GM18519 (cell line): Measurements from ENCODE around the gene RACGAP1.

Experiments used
- ATAC-seq: cut with Tn5 transposase; IDR thresholded peaks from one replicate; pipeline ENCODE4 v1.9.1; 2021; ENCODE audit warnings: mild to moderate bottlenecking, moderate library complexity; ENCODE audit not compliant: unreplicated experiment, low FRiP score

RACGAP1 gene

DNA sequence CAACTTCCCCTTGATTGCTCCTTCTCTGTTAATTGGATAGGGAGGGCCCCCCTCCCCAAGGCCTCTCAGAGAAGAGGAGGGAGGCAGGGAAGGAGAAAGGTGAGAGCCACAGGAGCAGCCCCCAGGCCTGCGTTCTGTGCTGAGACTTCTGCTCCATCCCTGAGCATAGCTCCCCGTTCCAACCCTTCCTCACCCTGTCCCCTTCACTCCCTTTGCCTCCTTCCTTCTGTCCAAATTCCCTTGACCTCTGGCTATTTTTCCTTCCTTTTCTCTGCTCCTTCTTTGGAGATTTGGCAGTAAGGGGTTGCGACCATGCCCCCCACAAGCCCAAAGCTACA lies 31.3 kb upstream of the RACGAP1 start:
- no peak for ATAC-seq

DNA sequence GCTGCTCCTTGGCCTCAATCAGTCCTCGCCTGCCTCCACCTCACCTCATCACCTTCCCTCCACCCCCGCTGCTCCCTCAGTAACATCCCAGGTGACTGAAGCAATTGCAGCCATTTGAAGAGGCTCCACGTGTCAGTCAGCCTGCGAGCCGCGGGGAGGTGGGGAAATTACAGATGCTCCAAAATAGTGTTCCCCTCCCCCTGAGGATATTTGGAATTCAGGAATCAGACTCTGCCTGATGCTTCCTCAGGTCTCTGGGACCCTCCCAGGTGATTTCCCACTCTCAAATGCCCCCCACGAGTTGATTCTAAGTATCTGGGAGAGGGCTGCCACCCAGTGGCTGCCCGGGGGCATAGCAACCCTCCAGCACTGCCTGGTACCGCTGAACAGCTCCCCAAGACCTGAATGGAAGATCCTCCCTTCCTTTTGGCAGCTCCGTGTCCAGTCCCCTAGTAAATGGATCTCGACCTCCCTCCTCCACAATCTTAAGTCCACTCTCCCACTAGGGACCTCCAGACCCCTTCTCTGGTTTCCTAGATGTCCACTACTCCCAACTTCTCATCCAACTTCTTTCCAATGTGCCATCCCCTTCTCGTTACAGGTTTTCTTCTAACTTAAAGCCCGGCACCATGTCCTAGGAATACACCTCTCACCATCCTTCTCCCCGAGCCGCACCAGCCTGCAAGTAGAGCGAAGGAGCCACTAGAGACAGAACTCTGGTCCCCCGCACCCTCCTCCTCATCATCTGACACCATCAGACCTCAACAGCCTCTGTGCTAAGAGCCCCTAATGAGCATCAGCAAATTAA lies 30.7 kb upstream of the RACGAP1 start:
- ATAC-seq, result no peak

DNA sequence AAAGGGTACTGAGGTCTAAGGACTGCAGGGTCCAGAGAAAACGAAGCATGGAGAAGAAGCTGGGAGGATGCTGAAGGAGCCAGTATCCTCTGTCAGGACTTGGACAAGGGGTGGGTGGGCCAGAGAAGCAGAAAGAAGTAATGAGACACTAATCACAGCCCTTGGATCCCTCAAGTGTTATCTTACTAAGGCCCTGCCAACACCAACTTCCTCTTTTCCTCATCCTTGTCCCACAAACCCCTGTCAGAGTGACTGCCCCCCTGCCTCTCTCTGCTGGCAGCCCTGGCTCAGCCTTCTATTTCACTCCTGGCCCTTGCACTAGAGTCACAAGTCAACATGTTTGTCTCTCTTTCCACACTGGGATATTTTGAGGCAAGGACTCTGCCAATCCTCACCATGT lies 28.3 kb upstream of the RACGAP1 start:
- no peak for ATAC-seq

DNA sequence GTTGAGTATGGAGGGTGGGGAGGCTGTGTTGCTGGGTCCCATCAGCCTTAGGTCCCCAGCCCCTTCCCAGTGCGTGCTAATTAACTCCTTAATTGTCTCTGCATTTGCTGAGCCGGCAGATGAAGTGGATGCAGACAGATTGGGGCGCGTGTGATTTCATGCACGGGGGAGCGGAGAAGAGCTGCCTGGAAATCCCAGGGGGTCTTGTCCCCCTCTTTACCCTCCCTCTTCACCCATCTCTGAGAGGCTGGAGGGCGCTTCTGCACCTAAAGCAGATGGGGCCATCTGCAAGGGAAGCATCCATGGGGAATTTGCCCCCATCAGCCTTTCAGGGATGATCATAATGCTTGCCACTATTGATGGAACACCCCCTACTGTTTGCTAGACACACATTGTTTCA lies 27.7 kb upstream of the RACGAP1 start:
- ATAC-seq, result no peak

DNA sequence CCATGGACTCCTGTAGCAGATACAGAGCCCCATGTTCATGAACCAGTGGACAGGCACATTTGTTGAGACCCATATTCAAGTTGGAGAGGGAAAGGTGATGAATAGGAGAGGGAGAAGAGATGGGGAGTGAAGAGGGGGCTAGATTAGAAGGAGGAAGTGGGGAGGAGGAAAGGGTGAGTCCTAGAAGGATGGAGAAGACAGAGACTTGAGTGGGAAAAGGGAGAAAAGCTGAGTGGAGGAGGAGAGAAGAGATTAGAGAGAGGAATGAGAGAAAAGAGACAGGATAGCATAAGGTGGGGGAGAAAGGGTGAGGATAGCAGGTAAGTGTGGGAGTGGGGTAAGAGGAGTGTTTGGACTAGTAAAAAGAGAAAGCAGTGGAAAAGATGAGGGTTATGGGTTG lies 27.2 kb upstream of the RACGAP1 start:
- no peak for ATAC-seq

DNA sequence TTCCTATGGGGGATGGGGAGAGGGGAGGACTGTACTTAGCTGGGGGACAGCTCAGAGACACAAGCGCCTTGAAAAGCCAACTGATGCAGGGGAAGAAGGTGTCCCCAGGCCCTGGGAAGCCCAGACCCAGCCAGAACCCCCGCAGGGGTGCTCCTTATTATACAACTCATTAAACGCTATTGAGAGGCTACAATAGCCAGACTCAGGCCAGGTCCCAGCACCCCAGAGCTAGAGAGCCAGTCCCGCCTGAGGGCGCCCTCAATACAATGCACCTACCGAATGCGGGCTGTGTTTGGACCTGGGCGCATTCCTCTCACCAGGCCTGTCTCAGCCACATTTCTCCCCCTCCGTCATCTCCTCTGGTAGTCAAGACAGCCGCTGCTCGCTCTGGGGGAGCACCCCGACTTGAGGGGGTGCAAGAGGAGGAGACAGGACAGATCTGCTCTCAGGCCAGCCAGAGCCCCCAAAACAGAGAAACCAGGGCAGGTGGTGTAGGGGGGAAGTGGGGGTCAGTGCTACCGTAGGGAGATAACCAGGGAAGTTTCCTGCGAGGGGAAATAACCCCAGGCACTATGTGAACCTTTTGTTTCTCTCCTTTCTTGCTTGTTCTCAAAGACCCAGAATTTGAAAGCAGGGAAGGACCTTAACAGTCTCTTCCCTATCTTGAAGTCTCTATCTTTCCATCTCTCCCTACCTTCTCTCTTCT lies 26.0 kb upstream of the RACGAP1 start:
- no peak for ATAC-seq

DNA sequence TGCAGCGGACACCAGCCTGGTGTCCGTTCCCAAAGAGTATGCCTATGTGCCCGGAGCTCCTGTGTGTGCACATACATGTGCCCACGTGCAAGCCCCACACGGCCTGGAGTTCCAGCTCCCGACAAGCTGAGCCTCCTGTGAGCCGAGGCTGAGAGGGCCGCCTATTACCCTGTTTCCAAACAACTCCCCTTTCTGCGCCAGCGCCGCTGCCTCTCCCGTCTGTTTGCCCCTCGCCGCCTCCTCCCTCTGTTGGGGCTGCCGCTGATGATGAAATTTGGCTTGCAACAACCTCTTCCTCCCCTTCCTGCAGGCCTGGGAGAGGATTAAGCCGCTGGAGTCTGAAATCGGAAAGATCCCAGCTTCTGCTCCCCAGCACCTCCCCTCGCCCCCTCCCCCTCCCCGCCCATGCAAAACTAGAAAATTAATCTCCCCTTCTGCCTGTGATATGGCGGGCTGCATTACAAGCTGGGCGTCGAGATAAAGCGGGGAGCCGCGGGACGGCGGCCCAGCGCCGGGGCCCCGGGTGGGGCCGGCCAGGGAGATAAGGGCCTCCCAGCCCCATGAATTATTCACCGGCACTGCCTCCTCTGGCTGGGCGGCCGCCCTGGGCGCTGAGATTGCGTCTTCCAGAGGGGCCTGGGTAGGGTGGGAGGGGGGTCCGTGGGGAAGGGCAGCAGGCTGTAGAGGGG lies 25.3 kb upstream of the RACGAP1 start:
- no peak for ATAC-seq

- ATAC-seq, result no peak
Measured at GRCh38 chr12:50050119-50050385, 24.8 kb upstream of the RACGAP1 start.

- no peak for ATAC-seq
Measured at GRCh38 chr12:50049254-50050118, 24.2 kb upstream of the RACGAP1 start.

- no peak for ATAC-seq
Measured at GRCh38 chr12:50047693-50048250, 22.5 kb upstream of the RACGAP1 start.

- no peak for ATAC-seq
Measured at GRCh38 chr12:50043854-50044253, 18.6 kb upstream of the RACGAP1 start.

DNA sequence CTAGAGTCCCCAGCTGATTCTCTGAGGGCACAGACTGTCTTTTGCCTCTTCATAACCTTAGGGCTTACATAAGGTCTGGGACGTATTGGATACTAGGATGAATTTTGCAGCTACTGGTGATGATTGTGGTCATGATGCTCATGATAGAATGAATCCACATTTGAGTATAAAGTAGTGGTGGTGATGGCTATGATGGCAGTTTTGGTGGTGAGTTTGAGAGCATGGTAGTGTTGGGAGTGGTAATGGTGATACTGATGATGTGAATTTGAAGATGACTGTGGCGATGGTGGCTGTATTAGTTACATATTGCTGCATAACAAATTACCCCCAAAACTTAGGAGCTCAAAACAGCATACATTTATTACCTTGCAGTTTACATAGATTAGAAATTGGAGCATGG lies 18.0 kb upstream of the RACGAP1 start:
- ATAC-seq, result no peak

GRCh38 chr12:50042693-50043092 lies 17.4 kb upstream of the RACGAP1 start:
- no peak for ATAC-seq

DNA sequence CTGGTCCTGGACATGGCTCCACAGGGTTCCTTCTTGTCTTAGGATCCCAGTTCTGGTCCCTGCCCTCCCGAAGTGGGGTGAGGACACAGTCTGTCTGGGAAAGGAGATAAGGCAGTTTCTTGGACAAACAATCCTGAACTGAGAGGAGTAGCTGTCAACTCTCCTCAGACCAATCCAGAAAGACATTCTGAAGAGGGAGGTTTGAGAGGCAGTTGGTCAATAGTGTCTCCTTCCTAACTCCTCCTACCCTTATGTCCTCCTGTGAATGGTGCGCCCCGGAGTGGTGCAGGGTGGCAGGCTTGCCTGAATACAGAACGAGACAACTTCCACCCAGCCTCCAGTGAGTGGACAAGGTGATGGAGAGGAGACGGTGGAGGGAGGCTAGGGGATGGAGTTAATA lies 16.7 kb upstream of the RACGAP1 start:
- no peak for ATAC-seq

DNA sequence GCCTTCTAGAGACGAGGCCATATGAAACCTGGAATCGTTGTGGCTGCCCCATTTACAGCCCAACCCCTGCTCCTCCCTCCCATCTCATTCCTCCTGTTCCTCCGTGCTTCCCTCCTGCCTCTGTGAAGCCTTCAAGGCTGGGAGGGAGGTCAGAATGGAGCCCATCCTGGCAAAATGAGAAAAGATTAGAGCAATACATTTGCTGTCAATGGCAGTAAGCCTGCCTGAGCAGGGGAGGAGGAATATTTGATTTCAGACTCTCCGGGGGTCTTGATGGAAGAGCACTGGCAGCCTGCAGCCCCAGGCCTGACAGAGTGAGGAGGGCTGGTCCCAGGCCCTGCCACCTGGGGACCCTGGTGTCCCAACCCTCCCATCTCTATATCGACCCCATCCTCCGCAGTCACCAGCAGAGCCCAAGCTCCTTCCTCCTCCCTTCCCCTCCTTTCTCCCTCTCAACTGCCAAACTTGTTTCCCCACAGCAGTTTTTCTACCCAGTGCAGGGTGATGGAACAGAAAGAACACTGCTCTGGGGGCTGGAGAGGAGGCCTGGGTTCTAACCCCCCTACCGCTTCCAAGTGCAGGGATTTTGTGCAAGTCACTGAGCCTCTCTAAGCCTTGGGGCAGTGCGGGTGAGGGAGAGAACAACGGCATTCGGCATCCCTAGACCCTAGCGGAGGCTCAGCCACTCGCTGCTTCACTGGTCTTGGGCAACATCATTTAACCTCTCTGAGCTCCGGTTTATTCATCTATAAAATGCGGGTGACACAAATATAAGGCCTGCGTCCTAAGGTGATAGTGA lies 16.0 kb upstream of the RACGAP1 start:
- ATAC-seq, result no peak

DNA sequence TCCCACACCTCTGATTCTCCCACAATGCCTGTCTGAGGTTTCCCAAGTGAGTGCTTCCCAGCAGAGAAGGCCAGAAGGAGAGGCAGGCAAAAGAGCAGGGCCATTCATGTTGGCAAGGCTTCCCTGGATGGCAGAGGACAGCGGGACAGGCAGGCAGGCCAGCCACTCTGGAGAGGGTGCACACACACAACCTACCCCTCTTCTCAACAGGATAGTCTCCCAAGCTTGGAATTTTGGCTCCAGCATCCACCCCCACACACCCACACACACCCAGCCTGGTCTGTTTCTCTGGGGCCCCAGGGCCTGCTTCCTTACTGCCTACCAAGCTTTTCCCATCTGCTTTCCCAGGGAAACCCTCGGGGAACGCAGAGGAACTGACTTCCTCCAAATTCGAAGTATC lies 15.4 kb upstream of the RACGAP1 start:
- ATAC-seq, result no peak

DNA sequence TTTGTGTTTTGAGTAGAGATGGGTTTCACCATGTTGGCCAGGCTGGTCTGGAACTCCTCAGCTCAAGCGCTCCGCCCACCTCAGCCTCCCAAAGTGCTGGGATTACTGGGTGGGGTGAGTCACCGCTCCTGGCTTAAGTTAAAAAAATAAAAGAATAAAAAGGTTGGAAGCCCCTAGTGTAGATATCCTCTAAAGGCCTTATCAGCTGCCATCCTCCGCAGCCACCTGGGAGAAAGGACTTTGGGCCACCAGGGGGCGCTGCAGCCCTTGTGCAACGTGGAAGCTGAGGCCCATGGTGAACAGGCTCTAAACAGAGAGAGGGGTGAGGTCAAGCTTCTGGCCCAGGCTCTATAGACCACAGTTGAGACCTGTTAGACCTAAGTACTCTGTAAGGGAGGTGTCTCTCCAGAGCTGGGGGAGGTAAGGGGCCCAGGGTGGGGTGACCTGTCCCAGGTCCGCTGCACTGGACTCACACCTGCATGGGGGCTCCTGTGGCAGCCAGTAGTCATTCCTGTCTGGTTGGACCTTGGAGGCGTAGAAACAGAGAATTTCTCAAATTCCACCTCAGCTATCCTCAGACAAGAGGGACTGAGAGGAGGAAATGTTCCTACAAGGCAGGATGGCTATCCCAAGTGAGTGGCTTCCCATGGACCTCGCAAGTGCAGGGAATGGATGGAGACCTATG lies 14.0 kb upstream of the RACGAP1 start:
- ATAC-seq, result no peak

DNA sequence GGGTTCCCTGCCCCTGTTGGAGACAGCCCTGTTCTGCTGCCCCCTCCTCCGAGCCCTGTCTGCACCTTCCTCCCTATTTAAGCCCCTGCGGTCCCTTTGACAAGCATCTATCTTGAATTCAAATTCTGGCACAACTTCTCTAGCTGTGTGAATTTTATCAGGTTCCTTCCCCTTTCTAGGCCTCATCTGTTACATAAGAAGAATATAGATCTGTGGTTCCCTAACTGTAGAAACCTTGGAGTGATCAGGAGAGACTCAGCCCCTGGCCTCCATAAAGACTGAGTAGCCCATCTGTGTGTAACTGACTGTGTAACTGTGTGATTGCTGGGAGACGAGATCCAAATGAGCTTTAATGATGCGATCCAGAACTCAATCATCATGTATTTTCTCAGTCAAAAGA lies 13.0 kb upstream of the RACGAP1 start:
- ATAC-seq, result no peak

DNA sequence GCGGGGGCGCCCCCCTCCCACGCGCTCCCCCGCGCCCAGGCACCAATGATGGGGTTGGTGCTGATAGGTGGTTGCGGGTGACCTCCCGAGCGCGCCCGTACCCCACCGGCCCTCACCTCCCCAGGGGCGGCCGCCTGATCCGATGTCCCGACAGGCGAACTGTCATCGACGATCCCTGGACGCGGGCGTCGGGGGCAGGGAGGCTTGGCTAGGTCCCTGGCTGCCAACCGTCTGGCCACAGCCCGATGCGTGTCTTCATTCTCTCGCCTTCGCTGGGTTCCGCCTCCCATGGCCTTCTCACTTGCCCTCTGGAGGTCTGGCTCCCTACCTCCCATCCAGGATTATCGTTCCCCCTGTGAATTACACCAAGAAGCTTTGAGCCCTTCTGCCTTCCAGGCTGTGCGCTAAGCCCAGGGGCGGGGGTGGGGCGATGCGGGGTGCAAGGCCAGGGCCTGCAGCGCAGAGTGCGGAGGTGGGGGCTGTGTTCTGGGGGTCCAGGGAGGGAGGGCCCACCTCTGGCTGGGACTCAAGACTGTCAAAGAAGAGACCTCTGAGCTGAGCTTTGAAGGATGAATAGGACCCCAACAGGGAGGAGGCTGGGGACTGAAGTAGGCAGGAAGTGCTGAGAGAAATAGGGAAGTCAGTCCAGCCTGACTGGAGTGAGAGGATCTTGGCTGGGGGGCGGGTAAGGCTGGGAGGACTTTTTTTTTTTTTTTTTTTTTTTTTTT lies 7.7 kb upstream of the RACGAP1 start:
- ATAC-seq, result no peak
